ENCODE measurements around the gene SPTB.

SPTB gene

DNA sequence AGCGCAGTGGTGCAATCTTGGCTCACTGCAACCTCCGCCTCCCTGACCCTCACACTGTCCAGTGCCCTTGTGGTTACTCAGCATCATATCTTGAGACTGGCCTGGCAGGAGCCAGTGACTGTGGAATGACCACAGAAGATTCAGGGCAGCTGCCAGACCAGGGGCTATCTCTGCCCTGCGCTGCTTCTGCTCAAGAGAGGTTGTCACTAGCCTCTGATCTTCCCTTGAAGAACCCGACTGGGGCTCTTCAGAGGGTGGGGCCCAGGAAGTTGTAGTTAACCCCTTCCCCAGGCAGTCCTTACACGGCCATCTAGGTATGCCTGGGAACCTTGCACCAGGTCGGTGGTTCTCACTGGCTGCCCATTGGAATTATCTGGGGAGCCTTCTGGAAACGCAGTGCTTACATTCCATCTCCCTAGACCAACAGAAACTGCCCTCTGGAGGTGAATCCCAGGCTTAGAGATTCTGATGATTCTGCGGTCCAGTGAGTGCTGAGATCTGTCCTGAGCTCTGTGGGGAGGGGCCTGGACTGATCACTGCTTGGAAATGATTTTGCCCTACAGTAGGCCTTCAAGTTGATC is 134.1 kb downstream of the SPTB start:
- no peak for DNase-seq

DNA sequence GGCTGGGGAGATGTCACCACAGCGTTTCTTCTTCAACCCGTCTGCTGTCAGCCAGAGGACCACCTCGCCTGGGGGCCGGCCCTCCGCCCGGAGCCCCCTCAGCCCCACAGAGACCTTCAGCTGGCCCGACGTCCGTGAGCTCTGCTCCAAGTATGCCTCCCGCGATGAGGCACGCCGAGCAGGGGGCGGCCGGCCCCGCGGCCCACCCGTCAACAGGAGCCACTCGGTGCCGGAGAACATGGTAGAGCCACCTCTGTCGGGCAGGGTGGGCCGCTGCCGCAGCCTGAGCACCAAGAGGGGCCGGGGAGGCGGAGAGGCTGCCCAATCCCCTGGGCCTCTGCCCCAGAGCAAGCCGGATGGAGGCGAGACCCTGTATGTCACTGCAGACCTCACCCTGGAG is 136.6 kb downstream of the SPTB start:
- no peak for DNase-seq

DNA sequence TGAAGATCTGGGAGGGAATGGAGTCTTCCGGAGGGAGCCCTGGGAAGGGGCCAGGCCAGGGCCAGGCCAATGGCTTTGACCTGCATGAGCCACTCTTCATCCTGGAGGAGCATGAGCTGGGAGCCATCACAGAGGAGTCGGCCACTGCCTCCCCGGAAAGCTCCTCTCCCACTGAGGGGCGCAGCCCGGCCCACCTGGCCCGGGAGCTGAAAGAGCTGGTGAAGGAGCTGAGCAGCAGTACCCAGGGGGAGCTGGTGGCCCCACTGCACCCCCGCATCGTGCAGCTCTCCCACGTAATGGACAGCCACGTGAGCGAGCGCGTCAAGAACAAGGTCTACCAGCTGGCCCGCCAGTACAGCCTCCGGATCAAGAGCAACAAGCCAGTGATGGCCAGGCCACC is 137.7 kb downstream of the SPTB start:
- DNase-seq = no peak

DNA sequence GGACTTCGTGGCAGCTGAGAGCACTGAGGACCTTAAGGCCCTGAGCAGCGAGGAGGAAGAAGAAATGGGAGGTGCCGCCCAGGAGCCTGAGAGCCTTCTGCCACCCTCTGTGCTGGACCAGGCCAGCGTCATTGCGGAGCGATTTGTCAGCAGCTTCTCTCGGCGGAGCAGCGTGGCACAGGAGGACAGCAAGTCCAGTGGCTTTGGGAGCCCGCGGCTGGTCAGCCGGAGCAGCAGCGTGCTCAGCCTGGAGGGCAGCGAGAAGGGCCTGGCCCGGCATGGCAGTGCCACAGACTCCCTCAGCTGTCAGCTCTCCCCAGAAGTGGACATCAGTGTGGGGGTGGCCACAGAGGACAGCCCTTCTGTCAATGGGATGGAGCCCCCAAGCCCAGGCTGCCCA is 138.5 kb downstream of the SPTB start:
- DNase-seq = no peak

DNA sequence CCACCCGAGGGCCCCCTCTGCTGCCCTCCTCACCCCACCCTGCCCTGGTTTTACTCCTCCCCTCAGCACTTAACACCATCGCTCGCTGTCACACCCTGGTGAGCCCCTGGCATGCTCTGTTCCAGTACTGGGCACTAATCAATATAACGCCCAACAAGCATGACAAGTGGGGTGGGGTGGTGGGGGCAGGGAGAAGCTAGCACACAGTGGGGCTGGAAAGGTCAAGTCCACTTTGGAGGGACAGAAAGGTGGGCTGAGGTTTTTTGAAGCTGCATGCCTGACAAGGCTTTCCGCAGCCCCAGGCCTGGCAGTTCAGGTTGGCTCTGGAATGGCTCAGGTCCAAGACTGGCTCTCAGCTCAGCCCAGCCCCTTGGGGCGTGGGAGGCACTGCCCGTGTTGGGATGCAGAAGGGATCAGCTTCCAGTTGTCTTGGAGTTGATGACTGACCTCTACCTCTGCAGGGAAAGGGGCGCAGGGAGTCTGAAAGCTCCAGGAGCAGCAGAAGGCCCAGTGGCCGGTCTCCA is 141.4 kb downstream of the SPTB start:
- no peak for DNase-seq

DNA sequence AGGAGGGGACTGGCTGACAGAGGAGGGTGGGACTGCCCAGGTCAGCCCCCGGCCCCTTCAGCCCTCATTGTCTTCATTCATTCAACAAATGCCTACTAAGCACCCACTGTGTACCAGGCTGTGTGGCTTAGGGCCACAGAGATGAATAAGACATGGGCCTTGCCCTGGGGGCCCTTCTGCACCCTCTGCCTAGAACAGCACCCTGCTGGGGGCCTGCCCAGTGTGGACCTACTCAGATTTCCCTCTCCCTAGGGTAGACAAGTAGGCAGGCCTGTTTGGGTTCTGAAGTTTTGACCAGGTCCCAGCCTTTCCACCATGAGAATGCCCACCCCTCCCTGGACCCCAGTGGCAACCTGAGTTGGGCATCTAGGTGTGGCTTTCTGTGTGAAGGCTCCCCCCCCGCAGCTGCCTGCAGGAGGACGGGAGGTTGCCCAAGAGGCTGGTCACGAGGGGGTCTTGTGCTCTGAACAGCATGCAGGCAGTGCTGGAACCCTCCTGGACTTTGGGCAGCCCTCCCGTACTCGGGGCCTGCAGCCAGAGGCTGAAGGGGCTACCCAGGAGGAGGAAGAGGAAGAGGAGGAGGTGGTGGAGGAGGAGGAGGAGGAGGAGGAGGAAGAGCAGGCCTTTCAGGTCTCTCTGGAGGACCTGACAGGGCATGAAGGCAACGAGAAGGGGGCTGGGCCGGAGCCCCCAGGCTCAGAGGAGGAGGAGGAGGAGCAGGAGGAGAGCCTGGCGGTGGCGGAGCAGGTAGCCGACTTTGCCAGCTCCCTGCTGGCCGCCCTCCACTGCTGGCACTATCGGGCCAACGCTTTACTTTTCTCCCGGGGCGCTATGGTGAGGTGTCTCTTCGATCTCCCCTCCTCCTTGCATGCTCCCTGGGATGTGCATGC is 142.1 kb downstream of the SPTB start:
- DNase-seq = no peak

DNA sequence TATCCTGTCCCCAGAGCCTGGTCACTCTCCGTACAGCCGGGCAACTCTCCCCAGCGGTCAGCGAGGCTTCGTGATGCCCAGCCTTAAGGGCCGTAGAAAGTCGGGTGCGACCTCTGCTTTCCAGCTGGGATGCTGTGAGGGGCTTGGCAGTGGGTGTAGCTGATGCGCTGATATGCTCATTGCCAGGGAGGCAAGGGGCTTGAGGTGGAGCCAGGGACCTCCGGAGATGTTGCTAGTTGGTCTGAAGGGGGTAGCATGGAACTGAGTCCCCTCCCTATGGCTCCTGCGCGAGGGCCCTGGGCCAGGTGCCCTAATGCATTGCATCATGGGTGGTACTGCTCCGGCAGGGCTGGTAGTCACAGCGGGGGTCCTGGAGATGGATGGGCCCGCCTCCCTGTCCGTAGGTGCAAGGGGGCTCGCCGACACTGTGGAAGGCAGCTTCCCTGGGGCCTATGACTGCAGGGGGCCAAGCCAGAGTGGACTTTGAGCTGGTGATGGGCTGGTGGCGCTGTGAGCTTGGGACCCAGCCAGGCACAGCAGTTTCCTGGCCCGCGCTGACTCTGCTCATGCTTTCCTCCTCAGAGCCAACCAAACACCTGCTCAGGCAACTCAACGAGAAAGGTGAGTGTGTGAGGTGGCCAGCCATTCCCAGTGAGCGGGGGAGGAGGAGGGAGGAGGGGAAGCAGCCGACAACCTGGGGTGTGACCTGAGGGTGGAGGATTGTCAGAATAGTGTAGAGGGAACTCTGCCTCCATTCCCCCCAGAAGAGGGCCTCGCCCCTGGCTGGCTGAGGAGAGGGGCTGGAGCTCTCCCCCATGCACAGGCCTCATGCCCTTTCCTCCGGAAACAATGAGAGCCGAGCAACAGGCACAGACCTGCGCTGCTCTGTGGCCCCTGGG is 143.2 kb downstream of the SPTB start:
- DNase-seq = no peak

GRCh38 chr14:64734990-64735389 is 144.7 kb downstream of the SPTB start:
- DNase-seq = peak; percentile 65

DNA sequence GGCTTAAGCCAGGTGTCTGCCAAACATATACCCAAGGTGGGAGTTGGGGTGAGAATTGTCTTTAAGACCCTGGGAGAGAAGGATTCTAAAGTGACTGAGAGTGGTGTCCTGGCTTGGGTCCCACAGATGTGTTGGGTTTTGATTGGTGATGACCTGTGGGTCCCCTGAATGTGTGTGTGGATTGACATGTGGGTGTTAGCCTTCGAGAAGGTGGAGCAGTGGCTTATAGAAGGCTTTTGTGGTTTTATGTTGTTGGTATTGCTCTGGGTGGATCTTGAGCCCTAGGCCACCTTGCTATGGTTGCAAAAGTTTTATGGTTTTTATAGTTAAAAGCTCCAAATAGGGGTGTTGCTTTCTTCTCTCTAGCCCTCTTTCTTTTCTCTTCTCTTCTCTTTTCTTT is 145.8 kb downstream of the SPTB start:
- no peak for DNase-seq

DNA sequence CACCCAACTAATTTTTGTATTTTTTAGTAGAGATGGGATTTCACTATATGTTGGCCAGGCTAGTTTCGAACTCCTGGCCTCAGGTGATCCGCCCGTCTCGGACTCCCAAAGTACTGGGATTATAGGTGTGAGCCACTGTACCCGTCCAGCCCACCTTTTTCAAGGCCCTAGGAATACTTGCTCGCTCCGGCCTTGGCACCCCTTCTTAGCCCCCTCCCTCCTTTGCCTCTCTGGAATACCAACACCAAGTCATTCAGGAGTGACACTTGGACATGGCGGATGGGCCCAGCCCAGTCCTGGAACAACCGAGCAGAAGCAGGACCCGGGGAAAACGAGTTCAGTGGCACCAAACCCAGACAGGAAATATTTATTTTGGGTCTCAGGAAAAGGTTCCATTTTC is 146.4 kb downstream of the SPTB start:
- no peak for DNase-seq

GRCh38 chr14:64732536-64733120 is 147.1 kb downstream of the SPTB start:
- DNase-seq = no peak

GRCh38 chr14:64732066-64732465 is 147.6 kb downstream of the SPTB start:
- no peak for DNase-seq

GRCh38 chr14:64731141-64731581 is 148.5 kb downstream of the SPTB start:
- DNase-seq = no peak

- DNase-seq = no peak
Observed at GRCh38 chr14:64730681-64731080, 149.0 kb downstream of the SPTB start.

DNA sequence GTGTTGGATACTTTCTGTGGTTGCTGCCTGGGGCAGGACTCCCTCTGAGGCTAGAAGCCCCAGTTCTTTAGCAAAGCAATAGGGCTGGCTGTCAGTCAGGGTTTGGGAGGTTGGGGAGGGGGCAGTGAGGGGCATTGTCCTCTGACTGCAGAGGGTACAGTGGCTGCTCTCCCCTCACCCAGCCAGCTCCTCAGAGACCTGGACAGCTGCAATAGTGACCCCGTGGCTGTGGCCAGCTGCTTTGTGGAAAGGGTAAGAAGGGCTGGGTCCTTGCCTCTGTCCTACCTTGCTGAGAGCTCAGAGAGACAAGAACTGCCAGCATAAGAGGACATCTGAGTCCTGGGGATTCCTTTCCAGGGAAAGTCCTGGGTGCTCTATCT is 149.7 kb downstream of the SPTB start:
- DNase-seq = no peak

- no peak for DNase-seq
Observed at GRCh38 chr14:64729386-64730060, 150.2 kb downstream of the SPTB start.

DNA sequence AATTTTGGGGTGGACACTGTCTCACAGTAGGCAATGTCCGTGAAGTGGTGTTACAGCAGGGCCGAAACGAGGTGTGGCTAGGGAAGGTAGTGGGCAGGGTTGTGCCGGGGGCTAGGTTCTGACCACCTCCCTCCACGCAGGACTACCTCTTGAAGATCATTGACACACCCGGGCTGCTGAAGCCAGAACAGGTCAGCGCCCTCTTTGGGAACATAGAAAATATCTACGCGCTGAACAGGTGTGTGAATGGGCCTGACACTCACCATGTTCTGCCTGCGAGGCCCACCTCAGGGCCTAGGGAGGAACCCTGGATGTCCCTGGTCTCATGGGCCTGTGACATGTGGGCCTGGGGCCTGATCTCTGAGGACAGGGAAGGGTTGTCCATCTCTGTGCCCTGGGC is 150.9 kb downstream of the SPTB start:
- DNase-seq = no peak

DNA sequence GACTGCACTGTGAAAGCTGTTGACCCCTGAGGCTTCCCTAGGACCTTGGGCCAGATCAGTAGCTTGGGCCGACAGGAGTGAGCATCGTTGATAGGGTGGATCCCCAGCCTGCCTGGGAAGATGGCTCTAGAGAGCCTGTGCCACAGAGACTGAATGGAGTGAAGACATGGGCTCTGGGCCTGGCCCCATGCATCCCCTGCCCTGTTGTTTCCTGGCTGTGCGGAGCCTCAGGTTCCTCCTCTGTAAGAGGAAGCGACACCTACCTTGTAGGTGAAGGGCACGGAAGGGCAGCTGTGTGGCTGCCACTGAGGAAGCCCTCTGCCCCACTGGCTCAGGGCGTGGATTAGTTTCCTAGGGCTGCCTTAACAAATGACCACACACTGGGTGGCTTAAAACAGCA is 151.6 kb downstream of the SPTB start:
- DNase-seq = no peak

DNA sequence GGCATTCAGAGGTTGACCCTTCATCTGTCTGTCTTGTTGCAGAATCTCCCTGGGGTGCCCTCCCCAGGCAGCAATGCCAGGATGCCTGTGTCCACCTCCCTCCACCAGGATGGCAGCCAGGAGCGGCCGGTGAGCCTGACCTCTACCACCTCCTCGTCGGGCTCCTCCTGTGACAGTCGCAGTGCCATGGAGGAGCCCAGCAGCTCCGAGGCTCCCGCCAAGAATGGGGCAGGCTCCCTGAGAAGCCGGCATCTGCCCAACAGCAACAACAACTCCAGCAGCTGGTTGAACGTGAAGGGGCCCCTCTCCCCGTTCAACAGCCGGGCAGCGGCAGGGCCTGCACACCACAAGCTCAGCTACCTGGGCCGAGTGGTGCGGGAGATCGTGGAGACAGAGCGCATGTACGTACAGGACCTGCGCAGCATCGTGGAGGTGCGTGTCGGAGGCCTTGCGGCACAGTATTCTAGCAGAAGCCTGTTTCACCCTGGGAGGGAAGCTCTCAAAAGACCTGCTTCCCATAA is 152.1 kb downstream of the SPTB start:
- no peak for DNase-seq

- DNase-seq = no peak
Observed at GRCh38 chr14:64726585-64726890, 153.2 kb downstream of the SPTB start.

- no peak for DNase-seq
Observed at GRCh38 chr14:64725879-64726584, 153.7 kb downstream of the SPTB start.
